IPS-15b (cell line): ENCODE results near the gene RAI1.
"Not testable (repeated sequence)": the region's sequence is repeated elsewhere in the genome, so short reads cannot be mapped to it uniquely, and the experiment has no call there.

ENCODE experiments used
- H3K27me3 ChIP-seq: one replicate; pipeline ENCODE4 v1.6.1; 2013; ENCODE audit warnings: low read length; ENCODE audit not compliant: control insufficient read depth, insufficient read depth
- H3K36me3 ChIP-seq: one replicate; pipeline ENCODE4 v1.6.1; 2013; ENCODE audit warnings: low read length; ENCODE audit not compliant: control insufficient read depth, insufficient read depth
- H3K4me1 ChIP-seq: one replicate; pipeline ENCODE4 v1.6.1; 2013; ENCODE audit warnings: mild to moderate bottlenecking, low read length; ENCODE audit not compliant: control insufficient read depth, insufficient read depth
- H3K4me3 ChIP-seq: one replicate; pipeline ENCODE4 v1.5.1; 2013; ENCODE audit warnings: low read depth, low read length
- H3K9ac ChIP-seq: one replicate; pipeline ENCODE4 v1.6.1; 2013; ENCODE audit warnings: low read depth, mild to moderate bottlenecking, low read length
- H3K9me3 ChIP-seq: one replicate; pipeline ENCODE4 v1.6.1; 2013; ENCODE audit warnings: mild to moderate bottlenecking, low read length; ENCODE audit not compliant: control insufficient read depth, insufficient read depth

RAI1 gene

DNA sequence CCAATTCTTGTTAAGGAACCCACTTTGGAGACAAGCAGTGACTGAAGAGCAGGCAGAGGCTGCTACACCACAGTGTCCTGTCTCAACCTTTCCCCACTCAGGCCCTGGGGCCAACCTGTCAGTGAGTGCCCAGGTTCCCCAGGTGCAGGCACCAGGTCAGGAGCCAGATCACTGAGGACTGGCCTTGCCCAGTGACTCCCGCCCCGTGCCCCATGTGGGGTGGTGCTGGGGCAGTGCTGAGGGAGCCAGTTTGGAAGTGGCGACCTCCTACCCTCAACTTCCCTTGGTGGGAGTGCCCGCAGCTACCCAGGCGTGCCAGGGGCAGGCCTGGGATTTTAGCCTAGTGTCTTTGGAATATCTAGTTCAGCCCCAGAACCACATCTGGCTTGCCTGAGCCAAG lies 126.2 kb downstream of the RAI1 start:
- Histone ChIP-seq H3K27me3 (peaks cover 23% of the 10 kb centered on the region), H3K4me1 (peaks cover 6% of the 10 kb centered on the region), H3K9me3 (no peaks in the 10 kb centered on the region), H3K36me3 (no peaks in the 10 kb centered on the region), H3K9ac (no peak overlapping the region), H3K4me3 (no peak overlapping the region)

DNA sequence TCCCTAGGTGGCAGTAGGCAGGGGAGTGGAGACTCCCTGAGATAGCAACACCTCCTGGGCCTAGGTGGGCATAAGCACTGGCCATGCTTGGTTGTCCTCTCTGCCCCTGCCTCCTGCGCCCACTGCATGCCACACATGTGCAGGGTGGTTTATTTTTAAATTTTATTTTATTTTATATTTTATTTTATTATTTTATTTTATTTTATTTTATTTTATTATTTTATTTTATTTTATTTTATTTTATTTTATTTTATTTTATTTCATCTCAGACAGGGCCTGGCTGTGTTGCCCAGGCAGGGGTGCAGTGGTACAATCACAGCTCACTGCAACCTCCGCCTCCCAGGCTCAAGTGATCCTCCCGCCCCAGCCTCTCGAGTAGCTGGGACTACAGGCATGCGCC lies 126.9 kb downstream of the RAI1 start:
- H3K4me3 ChIP-seq, H3K4me1 ChIP-seq, H3K9me3 ChIP-seq, H3K36me3 ChIP-seq, H3K9ac ChIP-seq: not testable (repeated sequence)
- H3K27me3 ChIP-seq = peaks cover 23% of the 10 kb centered on the region

DNA sequence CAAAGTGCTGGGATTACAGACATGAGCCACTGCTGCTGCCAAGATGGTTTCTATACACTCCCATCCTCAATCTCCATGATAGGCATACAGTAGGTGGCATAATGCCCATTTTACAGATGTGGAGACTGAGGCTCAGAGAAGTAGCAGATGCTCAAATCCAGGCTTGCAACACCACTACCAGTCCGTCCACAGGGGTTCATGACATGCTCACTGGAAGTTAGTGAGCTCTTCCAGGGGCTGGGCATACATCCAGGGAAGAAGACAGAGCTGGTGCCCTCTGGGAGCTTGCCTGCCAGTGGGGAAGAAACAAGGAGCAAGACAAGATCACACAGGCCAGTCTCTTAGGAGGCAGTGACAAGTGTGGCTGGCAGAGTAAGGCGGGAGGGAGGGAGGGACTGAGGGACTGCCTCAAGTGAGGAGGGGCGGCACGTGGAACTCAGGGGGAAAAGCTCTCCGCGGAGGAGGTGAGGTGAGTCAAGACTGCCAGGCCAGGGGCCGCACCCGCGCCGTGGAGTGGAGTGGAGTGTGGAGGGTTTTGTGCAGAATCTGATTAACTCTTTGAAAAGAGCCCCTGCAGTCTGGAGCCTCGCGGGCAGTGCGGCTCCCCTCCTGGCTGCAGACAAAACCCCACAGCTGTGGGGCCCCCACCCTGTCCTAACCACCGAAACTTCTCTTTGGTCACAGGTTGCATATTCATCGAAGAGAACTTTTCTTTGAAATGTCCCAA lies 127.6 kb downstream of the RAI1 start:
- Histone ChIP-seq H3K36me3 (peaks cover 11% of the 10 kb centered on the region), H3K4me3 (peak overlapping the region; percentile 35)

DNA sequence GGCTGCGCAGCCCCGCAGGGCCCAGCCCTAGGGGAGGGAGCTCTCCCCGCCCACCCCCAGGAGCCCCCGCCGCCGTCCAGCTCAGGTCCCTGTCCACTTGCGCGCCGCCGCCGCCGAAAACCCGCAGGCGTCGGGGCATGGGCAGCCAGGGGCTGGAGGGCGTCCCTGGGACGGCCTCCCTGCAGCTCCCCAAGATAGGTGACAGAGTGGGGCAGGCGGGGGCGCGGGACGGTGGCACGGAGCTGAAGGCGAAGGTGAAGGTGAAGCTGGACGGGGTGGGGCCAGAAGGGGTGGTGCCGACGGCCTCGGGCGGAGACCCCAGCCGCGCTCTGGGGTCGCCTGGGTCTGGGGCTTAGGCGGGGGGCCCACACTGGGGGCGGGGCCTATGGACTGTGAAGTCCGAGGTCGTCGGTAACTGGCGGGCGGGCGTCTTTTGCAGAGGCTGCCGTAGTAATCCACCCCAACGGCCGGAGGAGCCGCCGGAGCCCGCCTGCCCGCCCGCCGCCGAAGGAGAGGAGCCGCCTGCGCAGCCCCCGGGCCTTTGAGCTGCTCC lies 128.3 kb downstream of the RAI1 start:
- H3K27me3 ChIP-seq = peaks cover 23% of the 10 kb centered on the region
- peaks cover 6% of the 10 kb centered on the region for H3K4me1 ChIP-seq
- no peaks in the 10 kb centered on the region for H3K9me3 ChIP-seq
- H3K9ac ChIP-seq = no peak overlapping the region
- H3K4me3 ChIP-seq = peak overlapping the region; percentile 61
- peaks cover 18% of the 10 kb centered on the region for H3K36me3 ChIP-seq

More for the DNA sequence above, 127.6 kb downstream of the RAI1 start:
- Histone ChIP-seq H3K9me3 (no peaks in the 10 kb centered on the region), H3K9ac (no peak overlapping the region), H3K4me1 (peaks cover 6% of the 10 kb centered on the region), H3K27me3 (peaks cover 23% of the 10 kb centered on the region)

DNA sequence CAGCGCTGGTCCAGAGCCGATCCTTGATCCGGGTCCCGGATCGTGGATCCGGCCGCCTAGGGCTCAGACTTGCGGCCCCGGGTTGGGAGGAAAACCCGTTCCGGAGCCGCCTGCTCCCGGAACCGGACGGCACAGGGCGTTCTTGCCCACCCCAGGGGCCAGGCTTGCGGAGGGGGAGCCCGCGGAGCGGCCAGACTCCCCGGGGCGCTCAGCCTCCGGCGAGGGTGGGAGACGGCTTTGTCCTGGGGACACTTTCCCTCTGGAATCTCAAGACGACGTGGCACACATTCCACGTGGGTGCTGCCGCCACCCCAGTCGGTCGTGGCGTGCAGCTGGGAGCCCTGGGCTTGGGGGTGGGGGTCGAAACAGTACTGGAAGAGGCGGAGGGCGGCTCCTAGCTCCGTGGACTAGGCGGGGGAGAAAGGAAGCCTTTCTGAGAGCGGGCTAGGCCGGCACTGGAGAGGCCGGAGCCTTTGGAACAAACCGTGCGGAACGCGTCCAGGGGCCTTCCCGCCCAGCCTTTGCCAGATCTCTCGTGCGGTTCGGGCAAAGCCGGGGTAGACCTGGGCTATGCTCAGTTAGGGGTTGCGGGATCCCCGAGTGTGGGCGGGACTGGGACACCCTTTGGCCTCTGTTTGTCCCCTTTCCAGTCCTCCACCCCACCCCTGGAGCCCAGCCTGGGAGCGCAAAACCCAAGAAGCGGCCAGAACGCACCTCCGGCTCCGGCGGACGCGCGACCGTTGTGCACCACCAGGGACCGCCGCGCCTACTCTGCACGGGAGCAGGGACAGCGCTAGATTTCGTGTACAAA lies 129.0 kb downstream of the RAI1 start:
- Histone ChIP-seq H3K4me3 (peak overlapping the region; percentile 61), H3K36me3 (peaks cover 25% of the 10 kb centered on the region), H3K27me3 (peaks cover 23% of the 10 kb centered on the region), H3K9me3 (no peaks in the 10 kb centered on the region), H3K4me1 (peaks cover 6% of the 10 kb centered on the region), H3K9ac (peak overlapping the region; percentile 54)

DNA sequence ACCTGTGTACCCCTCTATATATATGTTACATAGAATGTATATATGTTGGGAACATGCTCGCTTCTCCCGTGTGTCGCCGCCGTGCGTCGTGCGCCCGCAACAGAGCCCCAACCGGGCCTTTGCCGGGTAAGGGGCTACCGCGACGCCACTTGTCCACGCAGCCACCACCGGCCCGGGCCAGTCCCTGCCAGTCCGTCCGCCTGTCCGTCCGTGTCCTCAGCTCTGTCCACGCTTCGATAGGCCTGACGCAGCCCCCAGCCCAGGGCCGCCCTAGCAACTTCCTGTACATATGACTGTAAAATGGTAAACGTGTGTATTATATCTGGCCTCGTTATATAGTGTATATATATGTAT lies 129.6 kb downstream of the RAI1 start:
- Histone ChIP-seq H3K9ac (no peak overlapping the region), H3K27me3 (peaks cover 23% of the 10 kb centered on the region), H3K4me3 (peak overlapping the region; percentile 61), H3K9me3 (no peaks in the 10 kb centered on the region), H3K36me3 (peaks cover 31% of the 10 kb centered on the region), H3K4me1 (peaks cover 6% of the 10 kb centered on the region)

DNA sequence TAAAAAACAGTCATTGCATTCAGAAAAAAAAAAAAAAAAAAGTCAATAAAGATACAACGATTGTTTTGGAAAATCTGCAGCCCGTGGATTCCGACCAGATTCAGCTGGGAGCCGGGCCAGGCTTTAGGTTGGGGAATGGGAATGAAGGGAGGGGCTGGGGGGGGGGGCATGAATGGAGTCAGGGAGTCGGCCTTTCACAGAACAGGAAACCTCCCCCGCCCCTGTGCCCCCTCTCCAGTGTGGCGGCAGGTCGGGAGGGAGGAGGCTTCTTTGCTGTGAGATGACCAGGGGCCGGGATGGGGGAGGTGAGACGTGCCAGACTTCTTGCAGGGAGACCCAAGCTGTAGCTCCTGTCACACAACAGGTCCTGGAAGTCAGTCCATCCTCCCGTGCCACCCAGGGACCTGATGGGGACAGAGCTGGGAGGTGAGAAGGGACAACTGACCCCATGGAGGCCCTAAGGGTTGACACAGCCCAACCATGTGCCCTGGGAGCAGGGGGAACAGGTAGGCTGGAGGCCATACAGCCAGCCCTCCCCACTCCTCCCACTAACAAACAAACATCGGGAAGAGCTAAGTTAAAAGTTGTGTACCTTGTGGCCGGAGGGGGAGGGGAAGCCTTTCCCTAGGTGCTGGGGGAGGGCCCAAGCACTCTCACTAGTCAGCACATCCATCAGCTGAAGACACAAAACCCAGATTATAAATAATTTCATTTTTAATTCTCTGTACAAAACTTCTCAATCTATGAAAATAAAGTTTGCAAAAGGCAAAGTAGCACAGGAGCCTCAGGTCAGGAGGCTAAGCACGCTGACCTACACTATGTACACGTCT lies 130.3 kb downstream of the RAI1 start:
- Histone ChIP-seq H3K4me1 (peaks cover 6% of the 10 kb centered on the region), H3K4me3 (peak overlapping the region; percentile 22), H3K36me3 (peaks cover 37% of the 10 kb centered on the region), H3K9ac (no peak overlapping the region), H3K27me3 (peaks cover 22% of the 10 kb centered on the region), H3K9me3 (no peaks in the 10 kb centered on the region)

DNA sequence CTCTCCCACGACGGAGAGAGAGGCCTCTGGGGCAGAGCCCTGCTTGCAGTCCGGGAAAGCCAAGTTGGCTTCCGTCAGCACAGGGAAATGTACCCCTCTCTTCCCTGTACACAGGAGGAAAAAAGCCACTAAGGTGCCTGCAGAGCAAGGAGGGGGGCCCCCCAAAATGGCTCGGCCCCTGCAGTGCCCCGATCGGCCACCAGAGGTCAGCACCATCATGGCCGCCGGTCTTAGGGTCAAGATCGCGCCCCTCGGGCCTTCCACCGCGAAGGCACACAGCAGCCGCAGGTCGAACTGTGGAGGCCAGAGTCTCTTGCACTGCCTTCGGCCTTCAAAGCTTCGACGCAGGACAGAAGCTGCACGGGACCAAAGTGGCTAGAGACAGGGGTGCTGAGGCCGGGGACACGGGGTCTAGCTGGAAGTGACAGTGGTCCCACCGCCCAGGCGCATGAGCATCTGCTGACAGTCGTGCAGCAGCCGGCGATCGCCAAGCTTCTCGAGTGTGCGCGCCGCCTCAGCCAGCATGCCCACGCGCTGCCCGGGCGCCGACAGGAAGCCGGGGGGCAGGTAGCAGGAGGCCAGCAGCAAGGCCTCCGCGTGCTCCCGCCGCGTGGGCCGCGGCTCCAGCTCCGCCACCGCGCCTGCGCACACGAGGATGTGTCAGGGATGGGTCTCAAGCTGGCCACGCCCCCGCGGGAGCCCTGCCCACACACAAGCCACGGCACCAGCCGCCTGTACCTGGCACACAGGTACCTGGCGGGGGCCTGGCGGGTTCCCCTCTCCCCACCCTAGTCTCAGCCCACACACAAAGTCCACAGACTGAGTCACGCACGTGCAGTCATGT lies 131.2 kb downstream of the RAI1 start:
- H3K36me3 ChIP-seq = peaks cover 45% of the 10 kb centered on the region

DNA sequence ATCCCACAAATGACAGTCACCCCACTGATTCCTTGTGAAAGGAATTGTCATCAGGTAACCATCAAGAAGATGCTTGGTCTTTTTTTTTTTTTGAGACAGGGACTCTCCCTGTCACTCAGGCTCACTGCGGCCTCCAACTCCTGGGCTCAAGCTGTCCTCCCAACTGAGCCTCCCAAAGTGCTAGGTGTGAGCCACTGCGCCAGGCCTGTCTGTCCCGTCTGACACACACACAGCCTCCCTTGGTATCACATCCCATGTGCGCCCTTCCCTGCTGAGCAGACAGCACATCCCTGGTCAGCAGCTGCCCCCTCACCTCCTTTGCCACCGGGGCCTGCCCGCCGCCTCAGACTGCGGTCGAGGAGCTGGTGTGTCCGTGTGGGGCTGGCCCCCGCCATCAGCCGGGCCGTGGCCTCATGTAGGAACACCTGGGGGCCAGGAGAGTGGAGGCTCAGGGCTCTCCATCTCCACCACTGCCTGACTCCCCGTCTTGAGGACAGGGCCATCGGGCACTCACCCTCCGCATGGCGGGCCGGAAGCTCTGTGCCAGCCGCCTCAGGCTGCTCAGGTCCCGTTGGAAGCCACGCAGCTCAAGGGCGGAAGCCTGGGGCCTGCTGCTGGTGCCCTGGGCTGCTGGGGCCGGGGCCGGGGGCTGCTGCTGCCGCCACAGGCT lies 131.9 kb downstream of the RAI1 start:
- peaks cover 6% of the 10 kb centered on the region for H3K4me1 ChIP-seq
- peaks cover 18% of the 10 kb centered on the region for H3K27me3 ChIP-seq
- H3K36me3 ChIP-seq = peaks cover 51% of the 10 kb centered on the region
- H3K9ac ChIP-seq = no peak overlapping the region
- H3K4me3 ChIP-seq = no peak overlapping the region
- no peaks in the 10 kb centered on the region for H3K9me3 ChIP-seq

More for the DNA sequence above, 131.2 kb downstream of the RAI1 start:
- Histone ChIP-seq H3K9me3 (no peaks in the 10 kb centered on the region), H3K4me3 (no peak overlapping the region), H3K27me3 (peaks cover 18% of the 10 kb centered on the region), H3K4me1 (peaks cover 6% of the 10 kb centered on the region), H3K9ac (no peak overlapping the region)

DNA sequence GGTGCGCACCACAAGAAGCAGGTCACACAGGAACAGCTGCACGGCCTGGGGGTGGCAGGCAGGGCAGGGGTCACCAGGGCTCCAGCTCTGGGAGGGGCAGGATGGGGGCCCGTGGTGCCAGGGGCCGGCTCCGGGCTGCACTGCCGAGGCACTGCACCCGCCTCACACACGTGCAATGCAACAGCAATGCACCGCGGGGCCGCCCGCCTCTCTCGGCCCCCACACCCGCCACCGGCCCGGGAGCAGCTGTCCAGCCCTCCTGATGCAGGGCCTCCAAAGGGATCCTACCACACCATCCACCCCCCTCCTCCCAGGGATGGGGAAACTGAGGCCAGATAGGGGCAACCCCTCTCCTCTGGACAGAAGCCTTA lies 132.5 kb downstream of the RAI1 start:
- no peak overlapping the region for H3K4me3 ChIP-seq

More for the DNA sequence above, 132.5 kb downstream of the RAI1 start:
- H3K9me3 ChIP-seq = no peaks in the 10 kb centered on the region
- H3K27me3 ChIP-seq = peaks cover 15% of the 10 kb centered on the region
- peaks cover 55% of the 10 kb centered on the region for H3K36me3 ChIP-seq
- H3K4me1 ChIP-seq = peaks cover 6% of the 10 kb centered on the region
- H3K9ac ChIP-seq = no peak overlapping the region
